ENCODE results near the gene ITCH. TPM values are rescaled to one million over a fixed set of nuclear protein-coding genes. Genes with fewer than 3 reads are reported as not detected.
A peak's percentile ranks its signal among the peaks of the same experiment; 100 is the strongest.

Gene ITCH
- total RNA-seq, 2 donors from 2014 or later = 38.8 to 45.6 TPM

GRCh38 chr20:34535857-34536256 is 172.8 kb downstream of the ITCH start:
- DNase-seq (no peak), ATAC-seq (no peak)
- intact Hi-C loops (cut with DNase I) = no loop called here

DNA sequence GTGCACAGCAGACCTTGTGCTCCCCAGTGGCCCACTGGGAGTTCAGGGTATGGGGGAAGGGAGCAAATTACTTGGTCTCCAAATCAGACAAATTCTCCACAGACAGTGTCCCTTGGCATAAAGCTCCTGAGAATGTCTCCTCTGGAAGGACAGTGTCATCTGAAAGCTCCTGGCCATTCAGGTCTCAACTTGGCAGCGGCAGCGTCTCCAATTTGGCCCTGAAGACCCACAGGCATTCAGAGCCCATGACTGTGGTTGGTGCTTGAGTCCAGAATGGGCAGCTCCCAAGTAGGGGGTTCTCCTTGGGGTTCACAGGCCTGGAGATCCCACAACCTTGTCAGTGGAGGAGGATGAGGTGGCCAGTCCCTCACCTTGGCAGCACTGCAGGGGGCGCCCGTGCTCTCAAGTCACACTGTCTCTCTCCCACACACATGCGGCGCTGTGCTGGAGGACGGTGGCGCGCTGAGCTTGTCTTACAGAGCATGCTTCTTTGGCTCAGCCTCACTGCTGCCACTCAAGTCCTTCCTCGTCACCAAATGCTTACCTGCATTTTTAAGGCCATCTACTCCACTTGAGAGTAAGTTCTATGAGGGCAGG is 173.8 kb downstream of the ITCH start:
- DNase-seq (peak; percentile 59), ATAC-seq (peak; percentile 51 to 66)
- intact Hi-C loops (cut with DNase I) = no loop called here

GRCh38 chr20:34537651-34538050 is 174.6 kb downstream of the ITCH start:
- DNase-seq (no peak), ATAC-seq (peak in 1 of 2 donors; percentile 5)
- intact Hi-C loops (cut with DNase I) = no loop called here

- peak; percentile 57 for DNase-seq
- ATAC-seq = peak; percentile 42 to 62
- intact Hi-C loops (cut with DNase I) = no loop called here
Measured at GRCh38 chr20:34538671-34539123, 175.6 kb downstream of the ITCH start.

GRCh38 chr20:34539756-34540155 is 176.7 kb downstream of the ITCH start:
- ATAC-seq (no peak), DNase-seq (no peak)
- intact Hi-C loops (cut with DNase I) = no loop called here

GRCh38 chr20:34540596-34541263 is 177.7 kb downstream of the ITCH start:
- intact Hi-C loops (cut with DNase I) = no loop called here
- no peak for ATAC-seq
- no peak for DNase-seq

- intact Hi-C loops (cut with DNase I) = no loop called here
- DNase-seq = no peak
- no peak for ATAC-seq
Measured at GRCh38 chr20:34541264-34541901, 178.3 kb downstream of the ITCH start.

DNA sequence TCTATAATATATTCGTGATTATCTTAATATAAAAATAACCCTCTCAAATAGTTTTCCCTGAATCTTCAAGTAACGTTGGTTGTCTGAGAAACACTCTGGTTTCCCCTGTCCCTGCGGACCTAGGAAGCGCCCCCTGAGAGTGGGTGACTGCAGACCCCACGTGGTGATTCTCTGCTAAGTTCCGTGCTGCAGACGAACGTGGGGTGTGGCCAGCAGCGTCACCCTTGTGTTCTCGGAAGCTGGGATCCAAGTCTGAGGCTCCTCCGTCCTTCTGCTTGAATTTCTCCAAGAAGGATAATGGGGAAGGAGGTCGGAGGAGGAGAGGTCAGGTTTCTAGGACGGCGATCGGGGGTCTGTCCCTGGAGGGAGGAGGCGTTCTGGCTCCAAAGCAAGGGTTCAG is 178.8 kb downstream of the ITCH start:
- intact Hi-C loops (cut with DNase I) = no loop called here
- no peak for DNase-seq
- no peak for ATAC-seq

DNA sequence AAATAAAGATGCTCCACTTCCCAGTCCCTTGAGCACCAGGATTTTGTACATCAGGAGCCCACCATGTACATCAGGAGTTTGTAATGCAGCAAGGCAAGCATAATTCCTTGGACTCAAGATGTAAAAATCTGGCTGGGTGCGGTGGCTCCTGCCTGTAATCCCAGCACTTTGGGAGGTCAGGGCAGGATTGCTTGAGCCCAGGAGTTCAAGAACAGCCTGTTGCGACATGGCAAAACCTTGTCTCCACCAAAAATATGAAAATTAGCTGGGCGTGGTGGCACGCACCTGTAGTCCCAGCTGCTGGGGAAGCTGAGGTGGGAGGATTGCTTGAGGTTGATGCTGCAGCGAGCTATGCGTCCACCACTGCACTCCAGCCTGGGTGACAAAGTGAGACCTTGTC is 179.4 kb downstream of the ITCH start:
- no peak for ATAC-seq
- intact Hi-C loops (cut with DNase I) = no loop called here
- no peak for DNase-seq

GRCh38 chr20:34543463-34544056 is 180.5 kb downstream of the ITCH start:
- intact Hi-C loops (cut with DNase I) = no loop called here
- DNase-seq (no peak), ATAC-seq (no peak)

GRCh38 chr20:34544109-34544796 is 181.2 kb downstream of the ITCH start:
- no peak for DNase-seq
- intact Hi-C loops (cut with DNase I) = no loop called here
- peak; percentile 70 to 77 for ATAC-seq

GRCh38 chr20:34546751-34547181 is 183.7 kb downstream of the ITCH start:
- intact Hi-C loops (cut with DNase I) = no loop called here
- DNase-seq = no peak
- ATAC-seq = no peak

- intact Hi-C loops (cut with DNase I) = no loop called here
- ATAC-seq (no peak), DNase-seq (no peak)
Measured at GRCh38 chr20:34547844-34548613, 185.0 kb downstream of the ITCH start.

GRCh38 chr20:34549291-34549928 is 186.3 kb downstream of the ITCH start:
- DNase-seq (no peak), ATAC-seq (peak in 1 of 2 donors; percentile 20)
- intact Hi-C loops (cut with DNase I) = no loop called here

DNA sequence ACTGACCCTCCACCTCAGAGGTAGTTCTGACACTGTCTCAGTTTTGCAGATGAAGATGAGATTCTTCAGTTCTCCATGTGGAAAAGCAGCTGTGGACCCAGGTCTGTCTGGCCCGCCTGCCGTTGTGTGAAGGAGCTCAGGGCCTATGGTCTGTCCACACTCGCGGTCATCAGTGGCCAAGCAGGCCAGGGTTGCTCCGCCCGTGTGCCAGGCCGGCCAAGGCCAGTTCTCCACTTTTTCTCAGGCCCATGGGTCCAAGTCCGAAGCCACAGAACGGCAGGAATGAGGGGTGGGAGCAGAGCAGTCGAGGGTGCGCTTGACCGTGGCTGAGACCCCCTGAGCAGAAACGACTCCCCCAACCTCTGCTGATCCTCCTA is 186.8 kb downstream of the ITCH start:
- no peak for ATAC-seq
- no peak for DNase-seq
- intact Hi-C loops (cut with DNase I) = no loop called here

GRCh38 chr20:34552569-34552968 is 189.5 kb downstream of the ITCH start:
- intact Hi-C loops (cut with DNase I) = no loop called here
- ATAC-seq = no peak
- DNase-seq = no peak

DNA sequence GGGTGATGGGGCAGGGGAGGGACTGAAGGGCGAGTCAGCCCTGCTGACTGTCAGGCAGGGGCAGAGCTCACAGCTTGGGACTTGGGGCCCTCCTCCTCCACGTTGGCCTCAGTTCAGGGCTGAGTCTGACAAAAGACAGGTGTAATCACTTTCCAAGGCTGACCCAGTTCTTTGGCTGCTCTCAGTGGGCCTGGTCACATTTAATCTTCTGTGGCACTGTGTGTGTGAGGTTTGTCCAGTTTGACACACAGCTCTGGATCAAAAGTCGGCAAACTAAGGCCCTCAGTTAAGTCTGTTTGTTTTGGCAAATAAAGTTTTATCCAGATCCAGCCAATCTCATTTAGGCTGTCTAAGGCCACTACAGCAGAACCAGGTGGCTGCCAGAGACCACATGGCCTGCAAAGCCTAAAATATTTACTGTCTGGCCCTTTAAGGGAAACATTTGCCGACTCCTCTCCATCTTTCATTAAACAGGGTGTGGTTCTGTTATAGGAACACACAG is 190.3 kb downstream of the ITCH start:
- ATAC-seq (peak in 1 of 2 donors; percentile 18), DNase-seq (no peak)
- intact Hi-C loops (cut with DNase I) = no loop called here

DNA sequence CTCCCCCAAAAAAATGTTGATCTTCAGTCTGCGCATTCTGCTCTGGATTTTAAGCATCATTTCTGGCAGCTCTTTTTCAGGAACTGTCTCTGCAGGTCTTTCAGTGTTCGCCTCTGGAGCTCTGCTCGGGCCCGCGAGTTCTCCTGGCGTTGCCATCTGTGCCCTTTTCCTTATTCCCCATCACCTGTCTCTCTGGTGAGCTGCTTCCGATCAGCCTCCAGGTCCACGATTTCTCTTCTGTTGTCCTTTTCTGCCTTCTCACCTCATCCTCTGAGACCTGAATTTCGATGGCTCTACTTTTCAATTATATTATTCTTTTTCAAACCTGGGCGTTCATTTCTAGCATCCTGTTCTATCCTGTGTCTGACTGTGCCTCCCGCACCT is 194.9 kb downstream of the ITCH start:
- intact Hi-C loops (cut with DNase I) = no loop called here
- DNase-seq = no peak
- ATAC-seq = no peak

Data from left cardiac atrium (tissue), 4 donors.